ENCODE data around the gene UAP1.

DNA sequence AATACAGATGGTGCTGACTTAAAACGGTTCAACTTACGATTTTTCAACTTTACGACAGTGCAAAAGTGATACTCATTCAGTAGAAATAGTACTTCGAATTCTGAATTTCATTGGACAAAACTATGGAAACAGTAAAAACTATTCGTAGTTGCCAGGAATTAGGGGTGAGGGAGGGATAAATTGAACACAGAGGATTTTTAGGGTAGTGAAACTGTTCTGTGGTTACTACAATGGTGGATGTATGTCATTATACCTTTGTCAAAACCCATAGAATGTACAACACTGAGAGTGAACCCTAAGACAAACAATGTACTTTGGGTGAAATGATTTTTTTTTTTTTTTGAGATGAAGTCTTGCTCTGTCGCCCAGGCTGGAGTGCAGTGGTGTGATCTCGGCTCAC lies 78.2 kb downstream of the UAP1 start:
- TF ChIP-seq POLR2A (IDR thresholded peaks at IDR 0.05) (no peak), CTCF (IDR thresholded peaks at IDR 0.05) (no peak)
